Measurements from ENCODE around the gene NHERF1. TPM values are rescaled to one million over a fixed set of nuclear protein-coding genes. Genes with fewer than 3 reads are reported as not detected.

The NHERF1 gene
- total and polyA plus RNA-seq, 2 of the 8 experiments (the other 6 are each of a cell fraction or from before 2014, with no cell fraction given): 92.9 to 99.2 TPM

- no peak for TF ChIP-seq CHD7 (IDR thresholded peaks at IDR 0.05; ENCODE audit: insufficient replicate concordance, low read length)
- no peak for TF ChIP-seq SAP30 (IDR thresholded peaks at IDR 0.05; ENCODE audit: insufficient read depth, insufficient replicate concordance, low read length)
- TF ChIP-seq TCF12 (IDR thresholded peaks at IDR 0.05; ENCODE audit: low read depth, low read length): no peak
- no peak for TF ChIP-seq CBX5 (IDR thresholded peaks at IDR 0.05; ENCODE audit: low read depth, low read length)
- TF ChIP-seq KDM5A (IDR thresholded peaks at IDR 0.05; ENCODE audit: low read length): no peak
- no peak for TF ChIP-seq RNF2 (IDR thresholded peaks at IDR 0.05; ENCODE audit: borderline replicate concordance, low read depth, low read length, missing control alignments, poor library complexity, severe bottlenecking)
- TF ChIP-seq CREB1 (IDR thresholded peaks at IDR 0.05): no peak
- no peak for TF ChIP-seq POLR2A (IDR thresholded peaks at IDR 0.05; ENCODE audit: control extremely low read depth in 1 of 2, low read depth in 2 of 2, low read length in 2 of 2)
- no peak for TF ChIP-seq ATF3 (IDR thresholded peaks at IDR 0.05; ENCODE audit: insufficient read depth, low read depth, low read length)
- TF ChIP-seq TEAD4 (IDR thresholded peaks at IDR 0.05; ENCODE audit: low read depth, low read length): no peak
Measured at GRCh38 chr17:74736513-74737298, 11.7 kb upstream of the NHERF1 start, which contains the start of gene RAB37 (continued).

Data from H1 (cell line).